Measurements from ENCODE around the gene F2R.

DNA sequence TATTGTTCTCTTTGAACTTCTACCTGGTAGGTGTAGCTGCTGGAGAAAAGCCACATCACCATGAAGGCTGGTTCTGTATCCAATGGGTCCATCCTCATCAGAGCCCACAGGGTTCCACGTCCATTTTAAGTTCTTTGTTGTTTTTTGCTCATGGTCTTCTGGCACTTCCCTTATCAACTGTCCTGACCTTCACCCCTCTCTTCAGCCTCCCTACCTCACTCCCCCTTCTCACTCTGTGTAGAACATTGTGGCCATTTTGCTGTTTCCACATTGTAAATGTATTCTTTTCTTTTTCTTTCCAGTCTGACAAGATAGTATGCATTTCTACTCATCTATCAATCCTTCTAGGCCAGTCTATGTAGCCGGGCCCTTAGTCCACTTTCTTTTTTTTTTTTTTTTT is 48.4 kb upstream of the F2R start:
- TF ChIP-seq, protein P1, sequence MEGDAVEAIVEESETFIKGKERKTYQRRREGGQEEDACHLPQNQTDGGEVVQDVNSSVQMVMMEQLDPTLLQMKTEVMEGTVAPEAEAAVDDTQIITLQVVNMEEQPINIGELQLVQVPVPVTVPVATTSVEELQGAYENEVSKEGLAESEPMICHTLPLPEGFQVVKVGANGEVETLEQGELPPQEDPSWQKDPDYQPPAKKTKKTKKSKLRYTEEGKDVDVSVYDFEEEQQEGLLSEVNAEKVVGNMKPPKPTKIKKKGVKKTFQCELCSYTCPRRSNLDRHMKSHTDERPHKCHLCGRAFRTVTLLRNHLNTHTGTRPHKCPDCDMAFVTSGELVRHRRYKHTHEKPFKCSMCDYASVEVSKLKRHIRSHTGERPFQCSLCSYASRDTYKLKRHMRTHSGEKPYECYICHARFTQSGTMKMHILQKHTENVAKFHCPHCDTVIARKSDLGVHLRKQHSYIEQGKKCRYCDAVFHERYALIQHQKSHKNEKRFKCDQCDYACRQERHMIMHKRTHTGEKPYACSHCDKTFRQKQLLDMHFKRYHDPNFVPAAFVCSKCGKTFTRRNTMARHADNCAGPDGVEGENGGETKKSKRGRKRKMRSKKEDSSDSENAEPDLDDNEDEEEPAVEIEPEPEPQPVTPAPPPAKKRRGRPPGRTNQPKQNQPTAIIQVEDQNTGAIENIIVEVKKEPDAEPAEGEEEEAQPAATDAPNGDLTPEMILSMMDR (IDR thresholded peaks at IDR 0.05), result no peak
- TF ChIP-seq POLR2A (IDR thresholded peaks at IDR 0.05), result no peak
